ENCODE results near the gene UNC5B. TPM values are rescaled to one million over a fixed set of nuclear protein-coding genes. Genes with fewer than 3 reads are reported as not detected.

The UNC5B gene
- total RNA-seq, 1 donor from 2014 or later, result 22.4 TPM

DNA sequence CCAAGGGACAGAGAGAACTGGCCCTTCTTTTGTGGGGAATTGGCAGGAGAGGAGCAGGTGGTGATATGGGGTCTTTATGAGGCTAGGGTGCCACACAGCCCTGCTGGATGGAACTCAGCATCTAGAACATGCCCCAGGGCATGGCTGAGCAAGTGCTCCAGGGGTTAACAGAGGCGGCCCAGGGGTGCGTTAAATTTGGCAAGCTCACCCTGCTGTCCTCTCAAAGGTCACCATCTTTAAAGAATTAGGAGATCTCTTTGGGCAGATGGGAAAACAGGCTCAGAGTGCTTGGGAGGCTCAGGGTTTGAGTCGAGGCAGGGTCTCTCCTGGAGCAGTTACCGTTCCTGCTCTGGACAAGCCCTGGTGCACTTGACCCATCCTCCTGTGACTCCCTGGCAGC, 21.4 kb upstream of the UNC5B start:
- no peak overlapping the region for H3K27ac Mint-ChIP-seq
- no peak for TF ChIP-seq CTCF (conservative IDR thresholded peaks at IDR 0.05)
- DNase-seq (ENCODE audit: extremely low spot score, unreplicated experiment), result no peak
- no peaks in the 10 kb centered on the region for H3K9me3 Mint-ChIP-seq
- H3K4me1 Mint-ChIP-seq (ENCODE audit: unreplicated experiment), result peaks cover 4% of the 10 kb centered on the region
- no peak overlapping the region for H3K4me3 Mint-ChIP-seq
- H3K27me3 Mint-ChIP-seq, result peaks cover 9% of the 10 kb centered on the region
- H3K36me3 Mint-ChIP-seq, result no peaks in the 10 kb centered on the region

- H3K27me3 Mint-ChIP-seq, result peaks cover 9% of the 10 kb centered on the region
- no peaks in the 10 kb centered on the region for H3K36me3 Mint-ChIP-seq
- H3K27ac Mint-ChIP-seq, result no peak overlapping the region
- H3K4me3 Mint-ChIP-seq, result no peak overlapping the region
- TF ChIP-seq CTCF (conservative IDR thresholded peaks at IDR 0.05), result no peak
- DNase-seq (ENCODE audit: extremely low spot score, unreplicated experiment), result no peak
- H3K9me3 Mint-ChIP-seq, result no peaks in the 10 kb centered on the region
- peaks cover 4% of the 10 kb centered on the region for H3K4me1 Mint-ChIP-seq (ENCODE audit: unreplicated experiment)
Measured at GRCh38 chr10:71191551-71192076, 20.8 kb upstream of the UNC5B start.

DNA sequence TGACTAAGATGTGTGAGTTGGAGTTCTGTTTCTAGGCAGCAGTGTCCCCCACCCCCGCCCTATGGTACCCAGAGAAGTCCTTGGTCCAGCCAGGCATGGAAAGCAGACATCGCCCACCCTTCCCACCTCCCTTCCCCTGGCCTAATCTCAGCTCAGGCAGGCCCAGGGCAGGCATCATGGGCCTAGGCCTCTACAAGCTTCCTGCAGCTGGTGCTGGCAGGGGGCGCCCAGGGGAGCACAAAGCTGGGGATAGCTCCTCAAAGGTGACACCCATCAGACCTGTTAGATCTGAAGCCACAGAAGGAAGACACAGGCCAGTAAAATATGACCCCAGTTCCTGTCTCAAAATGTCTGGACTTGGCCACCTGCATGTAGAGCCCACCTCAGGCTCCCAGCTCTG, 18.9 kb upstream of the UNC5B start:
- no peak for TF ChIP-seq CTCF (conservative IDR thresholded peaks at IDR 0.05)
- Mint-ChIP-seq H3K36me3 (no peaks in the 10 kb centered on the region), H3K4me3 (no peak overlapping the region), H3K9me3 (peaks cover 16% of the 10 kb centered on the region), H3K4me1 (ENCODE audit: unreplicated experiment) (peaks cover 4% of the 10 kb centered on the region), H3K27me3 (peaks cover 9% of the 10 kb centered on the region), H3K27ac (no peak overlapping the region)
- DNase-seq (ENCODE audit: extremely low spot score, unreplicated experiment), result no peak

DNA sequence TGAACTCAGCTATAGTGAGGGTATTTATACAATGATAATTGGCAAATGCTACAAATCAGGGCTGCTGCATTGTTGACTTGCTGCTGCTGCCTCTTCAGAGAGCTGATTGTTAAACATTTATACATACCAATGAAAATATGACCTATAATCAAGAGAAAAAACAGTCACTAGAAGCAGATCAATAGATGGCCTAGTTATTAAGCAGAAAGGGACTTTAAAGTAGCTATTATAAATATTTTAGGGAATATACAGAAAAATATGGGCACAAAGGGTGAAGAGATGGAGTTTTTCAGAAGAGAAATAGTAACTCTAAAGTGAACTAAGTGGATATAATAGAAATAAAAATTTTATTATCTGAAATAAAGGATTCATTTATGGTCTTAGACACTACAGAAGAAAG, 14.4 kb upstream of the UNC5B start:
- no peaks in the 10 kb centered on the region for H3K4me1 Mint-ChIP-seq (ENCODE audit: unreplicated experiment)
- H3K36me3 Mint-ChIP-seq, result peaks cover 4% of the 10 kb centered on the region
- DNase-seq (ENCODE audit: extremely low spot score, unreplicated experiment), result no peak
- H3K27ac Mint-ChIP-seq, result no peak overlapping the region
- H3K27me3 Mint-ChIP-seq, result peaks cover 7% of the 10 kb centered on the region
- H3K9me3 Mint-ChIP-seq, result peaks cover 21% of the 10 kb centered on the region
- TF ChIP-seq CTCF (conservative IDR thresholded peaks at IDR 0.05), result no peak
- no peak overlapping the region for H3K4me3 Mint-ChIP-seq

DNA sequence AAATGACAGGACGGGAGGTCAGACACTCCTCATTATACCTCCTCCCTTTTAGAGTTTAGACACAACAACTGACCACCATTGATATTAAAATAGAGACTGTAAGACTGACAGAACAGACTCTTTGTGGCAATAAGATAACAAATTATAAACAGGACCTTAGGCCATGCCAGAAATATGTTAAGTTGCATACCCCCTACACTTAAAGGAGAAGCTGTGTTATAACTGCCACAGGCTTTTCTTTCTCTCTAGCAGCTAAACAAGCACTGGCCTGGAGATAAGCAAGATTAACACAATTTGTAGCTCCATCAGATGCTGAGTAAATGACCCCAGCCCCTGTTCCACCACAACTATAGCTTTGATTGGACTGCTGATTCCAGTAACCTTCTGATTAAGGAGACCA, 10.5 kb upstream of the UNC5B start:
- H3K27me3 Mint-ChIP-seq, result peaks cover 12% of the 10 kb centered on the region
- no peak overlapping the region for H3K27ac Mint-ChIP-seq
- H3K9me3 Mint-ChIP-seq, result peaks cover 19% of the 10 kb centered on the region
- no peak overlapping the region for H3K4me3 Mint-ChIP-seq
- peaks cover 6% of the 10 kb centered on the region for H3K4me1 Mint-ChIP-seq (ENCODE audit: unreplicated experiment)
- no peak for TF ChIP-seq CTCF (conservative IDR thresholded peaks at IDR 0.05)
- no peak for DNase-seq (ENCODE audit: extremely low spot score, unreplicated experiment)
- H3K36me3 Mint-ChIP-seq, result peaks cover 4% of the 10 kb centered on the region

GRCh38 chr10:71202314-71202713, 10.1 kb upstream of the UNC5B start:
- no peak for TF ChIP-seq CTCF (conservative IDR thresholded peaks at IDR 0.05)

More at GRCh38 chr10:71202314-71202713, 10.1 kb upstream of the UNC5B start:
- H3K4me1 Mint-ChIP-seq (ENCODE audit: unreplicated experiment), result peaks cover 6% of the 10 kb centered on the region
- H3K36me3 Mint-ChIP-seq, result peaks cover 4% of the 10 kb centered on the region
- no peak overlapping the region for H3K4me3 Mint-ChIP-seq
- DNase-seq (ENCODE audit: extremely low spot score, unreplicated experiment), result no peak
- H3K27me3 Mint-ChIP-seq, result peaks cover 17% of the 10 kb centered on the region
- H3K27ac Mint-ChIP-seq, result no peak overlapping the region
- H3K9me3 Mint-ChIP-seq, result peaks cover 14% of the 10 kb centered on the region
